Measurements from ENCODE around the gene RASSF5. TPM values are rescaled to one million over a fixed set of nuclear protein-coding genes. Genes with fewer than 3 reads are reported as not detected.

Gene RASSF5
- total and polyA plus RNA-seq, 2 experiments from 2014 or later = 0.48 to 4.4 TPM

GRCh38 chr1:206551296-206551985 is 44.1 kb downstream of the RASSF5 start (continued):
- TF ChIP-seq, protein P1, sequence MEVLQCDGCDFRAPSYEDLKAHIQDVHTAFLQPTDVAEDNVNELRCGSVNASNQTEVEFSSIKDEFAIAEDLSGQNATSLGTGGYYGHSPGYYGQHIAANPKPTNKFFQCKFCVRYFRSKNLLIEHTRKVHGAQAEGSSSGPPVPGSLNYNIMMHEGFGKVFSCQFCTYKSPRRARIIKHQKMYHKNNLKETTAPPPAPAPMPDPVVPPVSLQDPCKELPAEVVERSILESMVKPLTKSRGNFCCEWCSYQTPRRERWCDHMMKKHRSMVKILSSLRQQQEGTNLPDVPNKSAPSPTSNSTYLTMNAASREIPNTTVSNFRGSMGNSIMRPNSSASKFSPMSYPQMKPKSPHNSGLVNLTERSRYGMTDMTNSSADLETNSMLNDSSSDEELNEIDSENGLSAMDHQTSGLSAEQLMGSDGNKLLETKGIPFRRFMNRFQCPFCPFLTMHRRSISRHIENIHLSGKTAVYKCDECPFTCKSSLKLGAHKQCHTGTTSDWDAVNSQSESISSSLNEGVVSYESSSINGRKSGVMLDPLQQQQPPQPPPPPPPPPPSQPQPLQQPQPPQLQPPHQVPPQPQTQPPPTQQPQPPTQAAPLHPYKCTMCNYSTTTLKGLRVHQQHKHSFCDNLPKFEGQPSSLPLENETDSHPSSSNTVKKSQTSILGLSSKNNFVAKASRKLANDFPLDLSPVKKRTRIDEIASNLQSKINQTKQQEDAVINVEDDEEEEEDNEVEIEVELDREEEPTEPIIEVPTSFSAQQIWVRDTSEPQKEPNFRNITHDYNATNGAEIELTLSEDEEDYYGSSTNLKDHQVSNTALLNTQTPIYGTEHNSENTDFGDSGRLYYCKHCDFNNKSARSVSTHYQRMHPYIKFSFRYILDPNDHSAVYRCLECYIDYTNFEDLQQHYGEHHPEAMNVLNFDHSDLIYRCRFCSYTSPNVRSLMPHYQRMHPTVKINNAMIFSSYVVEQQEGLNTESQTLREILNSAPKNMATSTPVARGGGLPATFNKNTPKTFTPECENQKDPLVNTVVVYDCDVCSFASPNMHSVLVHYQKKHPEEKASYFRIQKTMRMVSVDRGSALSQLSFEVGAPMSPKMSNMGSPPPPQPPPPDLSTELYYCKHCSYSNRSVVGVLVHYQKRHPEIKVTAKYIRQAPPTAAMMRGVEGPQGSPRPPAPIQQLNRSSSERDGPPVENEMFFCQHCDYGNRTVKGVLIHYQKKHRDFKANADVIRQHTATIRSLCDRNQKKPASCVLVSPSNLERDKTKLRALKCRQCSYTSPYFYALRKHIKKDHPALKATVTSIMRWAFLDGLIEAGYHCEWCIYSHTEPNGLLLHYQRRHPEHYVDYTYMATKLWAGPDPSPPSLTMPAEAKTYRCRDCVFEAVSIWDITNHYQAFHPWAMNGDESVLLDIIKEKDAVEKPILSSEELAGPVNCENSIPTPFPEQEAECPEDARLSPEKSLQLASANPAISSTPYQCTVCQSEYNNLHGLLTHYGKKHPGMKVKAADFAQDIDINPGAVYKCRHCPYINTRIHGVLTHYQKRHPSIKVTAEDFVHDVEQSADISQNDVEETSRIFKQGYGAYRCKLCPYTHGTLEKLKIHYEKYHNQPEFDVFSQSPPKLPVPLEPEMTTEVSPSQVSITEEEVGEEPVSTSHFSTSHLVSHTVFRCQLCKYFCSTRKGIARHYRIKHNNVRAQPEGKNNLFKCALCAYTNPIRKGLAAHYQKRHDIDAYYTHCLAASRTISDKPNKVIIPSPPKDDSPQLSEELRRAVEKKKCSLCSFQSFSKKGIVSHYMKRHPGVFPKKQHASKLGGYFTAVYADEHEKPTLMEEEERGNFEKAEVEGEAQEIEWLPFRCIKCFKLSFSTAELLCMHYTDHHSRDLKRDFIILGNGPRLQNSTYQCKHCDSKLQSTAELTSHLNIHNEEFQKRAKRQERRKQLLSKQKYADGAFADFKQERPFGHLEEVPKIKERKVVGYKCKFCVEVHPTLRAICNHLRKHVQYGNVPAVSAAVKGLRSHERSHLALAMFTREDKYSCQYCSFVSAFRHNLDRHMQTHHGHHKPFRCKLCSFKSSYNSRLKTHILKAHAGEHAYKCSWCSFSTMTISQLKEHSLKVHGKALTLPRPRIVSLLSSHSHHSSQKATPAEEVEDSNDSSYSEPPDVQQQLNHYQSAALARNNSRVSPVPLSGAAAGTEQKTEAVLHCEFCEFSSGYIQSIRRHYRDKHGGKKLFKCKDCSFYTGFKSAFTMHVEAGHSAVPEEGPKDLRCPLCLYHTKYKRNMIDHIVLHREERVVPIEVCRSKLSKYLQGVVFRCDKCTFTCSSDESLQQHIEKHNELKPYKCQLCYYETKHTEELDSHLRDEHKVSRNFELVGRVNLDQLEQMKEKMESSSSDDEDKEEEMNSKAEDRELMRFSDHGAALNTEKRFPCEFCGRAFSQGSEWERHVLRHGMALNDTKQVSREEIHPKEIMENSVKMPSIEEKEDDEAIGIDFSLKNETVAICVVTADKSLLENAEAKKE (CRISPR knock-in tag; IDR thresholded peaks at IDR 0.05) = no peak
- no peak for TF ChIP-seq STAT1 (IDR thresholded peaks at IDR 0.05; ENCODE audit: unreplicated experiment)
- no peak for TF ChIP-seq ZNF114 (CRISPR knock-in tag; IDR thresholded peaks at IDR 0.05)
- no peak for TF ChIP-seq NANOG (IDR thresholded peaks at IDR 0.05; ENCODE audit: borderline replicate concordance)
- TF ChIP-seq, protein P2, sequence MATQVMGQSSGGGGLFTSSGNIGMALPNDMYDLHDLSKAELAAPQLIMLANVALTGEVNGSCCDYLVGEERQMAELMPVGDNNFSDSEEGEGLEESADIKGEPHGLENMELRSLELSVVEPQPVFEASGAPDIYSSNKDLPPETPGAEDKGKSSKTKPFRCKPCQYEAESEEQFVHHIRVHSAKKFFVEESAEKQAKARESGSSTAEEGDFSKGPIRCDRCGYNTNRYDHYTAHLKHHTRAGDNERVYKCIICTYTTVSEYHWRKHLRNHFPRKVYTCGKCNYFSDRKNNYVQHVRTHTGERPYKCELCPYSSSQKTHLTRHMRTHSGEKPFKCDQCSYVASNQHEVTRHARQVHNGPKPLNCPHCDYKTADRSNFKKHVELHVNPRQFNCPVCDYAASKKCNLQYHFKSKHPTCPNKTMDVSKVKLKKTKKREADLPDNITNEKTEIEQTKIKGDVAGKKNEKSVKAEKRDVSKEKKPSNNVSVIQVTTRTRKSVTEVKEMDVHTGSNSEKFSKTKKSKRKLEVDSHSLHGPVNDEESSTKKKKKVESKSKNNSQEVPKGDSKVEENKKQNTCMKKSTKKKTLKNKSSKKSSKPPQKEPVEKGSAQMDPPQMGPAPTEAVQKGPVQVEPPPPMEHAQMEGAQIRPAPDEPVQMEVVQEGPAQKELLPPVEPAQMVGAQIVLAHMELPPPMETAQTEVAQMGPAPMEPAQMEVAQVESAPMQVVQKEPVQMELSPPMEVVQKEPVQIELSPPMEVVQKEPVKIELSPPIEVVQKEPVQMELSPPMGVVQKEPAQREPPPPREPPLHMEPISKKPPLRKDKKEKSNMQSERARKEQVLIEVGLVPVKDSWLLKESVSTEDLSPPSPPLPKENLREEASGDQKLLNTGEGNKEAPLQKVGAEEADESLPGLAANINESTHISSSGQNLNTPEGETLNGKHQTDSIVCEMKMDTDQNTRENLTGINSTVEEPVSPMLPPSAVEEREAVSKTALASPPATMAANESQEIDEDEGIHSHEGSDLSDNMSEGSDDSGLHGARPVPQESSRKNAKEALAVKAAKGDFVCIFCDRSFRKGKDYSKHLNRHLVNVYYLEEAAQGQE (IDR thresholded peaks at IDR 0.05; ENCODE audit: unreplicated experiment) = no peak
- TF ChIP-seq, protein P3, sequence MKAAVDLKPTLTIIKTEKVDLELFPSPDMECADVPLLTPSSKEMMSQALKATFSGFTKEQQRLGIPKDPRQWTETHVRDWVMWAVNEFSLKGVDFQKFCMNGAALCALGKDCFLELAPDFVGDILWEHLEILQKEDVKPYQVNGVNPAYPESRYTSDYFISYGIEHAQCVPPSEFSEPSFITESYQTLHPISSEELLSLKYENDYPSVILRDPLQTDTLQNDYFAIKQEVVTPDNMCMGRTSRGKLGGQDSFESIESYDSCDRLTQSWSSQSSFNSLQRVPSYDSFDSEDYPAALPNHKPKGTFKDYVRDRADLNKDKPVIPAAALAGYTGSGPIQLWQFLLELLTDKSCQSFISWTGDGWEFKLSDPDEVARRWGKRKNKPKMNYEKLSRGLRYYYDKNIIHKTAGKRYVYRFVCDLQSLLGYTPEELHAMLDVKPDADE (IDR thresholded peaks at IDR 0.05) = no peak
- no peak for TF ChIP-seq CREB1 (CRISPR knock-in tag; IDR thresholded peaks at IDR 0.05; ENCODE audit: low read depth)
- TF ChIP-seq EZH2phosphoT487 (IDR thresholded peaks at IDR 0.05; ENCODE audit: unreplicated experiment) = no peak
- TF ChIP-seq ZNF331 (CRISPR knock-in tag; IDR thresholded peaks at IDR 0.05; ENCODE audit: low read depth) = no peak
